Lung (tissue), 12 donors: ENCODE data around the gene MBP. TPM values are rescaled to one million over a fixed set of nuclear protein-coding genes. Genes with fewer than 3 reads are reported as not detected.
A peak's percentile ranks its signal among the peaks of the same experiment; 100 is the strongest.

ENCODE experiments used
- ATAC-seq: fragments of 200-7000 bp; cut with Tn5 transposase; one replicate; pipeline ENCODE4 v1.9.1; 2020; ENCODE audit warnings: moderate number of reproducible peaks; ENCODE audit not compliant: insufficient read depth, low FRiP score
- DNase-seq, 3 donors: peaks; one replicate each; pipeline ENCODE4 v3.0.0-alpha.2; 2013 to 2017
- H3K27ac ChIP-seq, 2 donors: one replicate each; pipeline ENCODE4 v1.5.1; 2013; ENCODE audit warnings: mild to moderate bottlenecking in 2 of 2, moderate library complexity in 2 of 2, control low read depth in 1 of 2, inconsistent platforms in 1 of 2, low read depth in 1 of 2, low read length in 1 of 2
- H3K27me3 ChIP-seq, 3 donors: one replicate each; pipeline ENCODE4 v1.5.1; 2013; ENCODE audit warnings: low read length in 2 of 3; ENCODE audit not compliant: control insufficient read depth in 3 of 3, insufficient read depth in 3 of 3
- H3K36me3 ChIP-seq, 4 donors: one replicate each; pipeline ENCODE4 v1.5.1; 2013; ENCODE audit warnings: low read length in 4 of 4, mild to moderate bottlenecking in 1 of 4, moderate library complexity in 1 of 4; ENCODE audit not compliant: control insufficient read depth in 4 of 4, insufficient read depth in 4 of 4
- H3K4me1 ChIP-seq, 5 donors: one replicate each; pipeline ENCODE4 v1.5.1; 2013; ENCODE audit warnings: low read length in 5 of 5, mild to moderate bottlenecking in 2 of 5, moderate library complexity in 1 of 5; ENCODE audit not compliant: control insufficient read depth in 5 of 5, insufficient read depth in 5 of 5
- H3K4me3 ChIP-seq: one replicate; pipeline ENCODE4 v1.5.1; 2013; ENCODE audit warnings: mild to moderate bottlenecking, control low read depth, moderate library complexity
- H3K9ac ChIP-seq, 2 donors: one replicate each; pipeline ENCODE4 v1.5.1; 2013; ENCODE audit warnings: low read length in 2 of 2, control low read depth in 1 of 2; ENCODE audit not compliant: insufficient read depth in 1 of 2
- H3K9me3 ChIP-seq, 4 donors: one replicate each; pipeline ENCODE4 v1.5.1; 2013; ENCODE audit warnings: low read length in 3 of 4, mild to moderate bottlenecking in 1 of 4, moderate library complexity in 1 of 4; ENCODE audit not compliant: control insufficient read depth in 4 of 4, insufficient read depth in 3 of 4
- CTCF ChIP-seq: IDR thresholded peaks from 2 replicates; pipeline ENCODE4 v1.5.1; 2012; ENCODE audit warnings: mild to moderate bottlenecking; ENCODE audit errors: control extremely low read depth, extremely low read depth
- WGBS, 2 donors: extraction: QIAGEN DNeasy Blood & Tissue Kit; methylation state at CpG; one replicate each; pipeline ENCODE4 v1.1.7; 2013; 5-methylcytosine and 5-hydroxymethylcytosine counted together
- polyA plus RNA-seq, 2 donors: library from polyadenylated mRNA; stranded (reverse); fragments of 200-250 nt; gene quantifications; one replicate each; pipeline ENCODE4 v1.2.1, GENCODE V29; 2013
- total RNA-seq, 2 donors: library from RNA; depleted of rRNA in 1 of 2; stranded (reverse); fragments of >200 nt in 1 of 2; gene quantifications; one replicate each; pipeline ENCODE4 v1.2.1, GENCODE V29; 2014 to 2021
- donor health status: control.
- donor health status: control.
- donor health status: Bipolar disorder and iron deficiency.
- donor health status: healthy.
- donor health status: DM: yes; HTN: yes; CAD: no.

Gene MBP
- total and polyA plus RNA-seq, 4 donors, result 15.6 to 64.1 (median 30.9) TPM

DNA sequence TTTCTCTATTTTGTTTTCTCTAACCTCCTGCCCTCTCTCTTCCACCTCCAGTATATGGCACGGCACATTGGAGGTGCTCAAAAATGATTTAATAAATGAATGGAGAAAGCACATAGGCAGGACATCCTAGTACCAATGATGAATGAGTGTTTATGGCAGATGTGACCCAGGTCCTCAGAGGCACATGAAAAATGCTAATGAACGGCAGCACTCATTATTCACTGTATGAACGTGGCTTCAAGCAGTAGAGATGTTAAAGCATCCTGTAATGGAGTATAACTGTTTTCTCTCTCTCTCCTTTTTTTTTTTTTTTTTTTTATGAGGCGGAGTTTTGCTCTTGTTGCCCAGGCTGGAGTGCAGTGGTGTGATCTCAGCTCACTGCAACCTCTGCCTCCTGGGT lies 72.4 kb downstream of the MBP start:
- DNase-seq (no peak), ATAC-seq (no peak)
- H3K27me3 ChIP-seq, result no peaks in the 10 kb centered on the region
- H3K27ac ChIP-seq, result no peak overlapping the region
- H3K36me3 ChIP-seq, result peaks cover 0 to 5% (median 0%) of the 10 kb centered on the region in 4 donors
- H3K4me3 ChIP-seq, result no peak overlapping the region
- no peaks in the 10 kb centered on the region for H3K9me3 ChIP-seq
- peaks cover 0 to 26% (median 18%) of the 10 kb centered on the region in 5 donors for H3K4me1 ChIP-seq
- 84 to 89% methylated on average over 4 of the region's 4 CpGs for WGBS, 2 donors
- H3K9ac ChIP-seq, result no peak overlapping the region
- no peak for TF ChIP-seq CTCF

DNA sequence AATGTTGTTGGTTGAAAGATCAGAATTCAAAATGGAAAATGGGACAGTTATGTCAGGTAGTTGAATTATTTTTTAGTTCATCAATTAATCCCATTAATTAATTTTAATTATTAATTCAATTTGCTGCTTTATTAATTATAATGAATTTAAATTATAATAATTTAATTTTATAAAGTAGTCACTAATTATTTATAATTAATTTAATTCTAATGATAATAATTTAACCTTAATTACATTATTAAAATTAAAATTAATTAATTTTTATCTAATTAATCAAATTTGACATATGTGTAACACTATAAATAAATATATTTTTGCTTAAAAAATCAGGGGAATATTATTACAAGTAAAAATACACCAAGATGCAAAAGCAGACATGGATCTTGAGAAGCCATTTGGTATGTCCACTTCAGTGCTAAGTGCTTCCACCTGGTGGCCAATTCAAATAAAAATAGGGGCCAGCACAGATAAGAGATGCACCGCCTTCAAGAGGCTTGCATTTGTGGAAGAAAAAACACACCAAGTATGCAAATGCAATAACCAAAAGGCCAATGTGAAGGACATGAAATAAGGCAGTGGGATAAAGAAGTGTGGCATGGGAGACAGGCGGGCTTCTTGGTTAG lies 73.2 kb downstream of the MBP start:
- DNase-seq (peak in 2 of 3 donors; percentile 57 to 62), ATAC-seq (no peak)
- H3K9me3 ChIP-seq, result no peaks in the 10 kb centered on the region
- TF ChIP-seq CTCF, result no peak
- no peak overlapping the region for H3K27ac ChIP-seq
- H3K9ac ChIP-seq, result no peak overlapping the region
- H3K27me3 ChIP-seq, result no peaks in the 10 kb centered on the region
- H3K4me1 ChIP-seq, result peaks cover 0 to 34% (median 21%) of the 10 kb centered on the region in 5 donors
- H3K36me3 ChIP-seq, result peaks cover 0 to 4% (median 0%) of the 10 kb centered on the region in 4 donors
- no peak overlapping the region for H3K4me3 ChIP-seq
- WGBS, 2 donors, result 79 to 89% methylated on average over 2 of the region's 2 CpGs

DNA sequence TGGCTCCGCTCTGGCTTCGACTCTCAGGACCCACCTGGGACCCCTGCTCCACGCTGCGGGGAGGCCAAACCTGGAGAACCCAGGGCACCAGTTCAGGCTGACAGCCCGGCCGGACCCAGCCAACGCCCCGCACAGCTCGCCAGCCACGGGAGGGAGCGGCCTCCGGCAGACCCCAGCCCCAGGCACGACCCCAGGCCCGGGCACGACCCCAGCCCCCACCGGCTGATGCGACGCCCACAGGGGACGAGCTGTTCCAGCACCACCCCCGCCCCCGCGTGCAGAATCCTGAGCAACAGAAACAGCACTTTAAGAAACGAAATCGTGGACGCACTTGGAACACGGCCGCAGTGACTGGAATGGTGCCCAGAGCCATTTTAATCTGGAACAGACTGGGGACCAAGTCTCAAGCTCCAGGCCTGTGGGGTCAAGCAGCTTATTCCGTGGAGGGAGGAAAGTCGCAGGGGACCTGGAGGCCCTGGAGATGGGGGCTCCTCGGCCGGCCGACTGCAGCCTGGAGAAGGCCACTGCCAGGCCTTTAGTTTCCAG lies 74.2 kb downstream of the MBP start:
- Histone ChIP-seq H3K4me1 (peaks cover 0 to 37% (median 23%) of the 10 kb centered on the region in 5 donors), H3K27ac (no peak overlapping the region), H3K36me3 (peaks cover 0 to 3% (median 0%) of the 10 kb centered on the region in 4 donors), H3K27me3 (no peaks in the 10 kb centered on the region), H3K9me3 (no peaks in the 10 kb centered on the region), H3K9ac (no peak overlapping the region), H3K4me3 (no peak overlapping the region)
- no peak for TF ChIP-seq CTCF
- DNase-seq (peak; percentile 67 to 84 (median 71)), ATAC-seq (no peak)
- 83 to 87% methylated on average over 32 of the region's 32 CpGs for WGBS, 2 donors

- TF ChIP-seq CTCF, result no peak
- no peaks in the 10 kb centered on the region for H3K36me3 ChIP-seq
- 37 to 43% methylated on average over 5 of the region's 5 CpGs for WGBS, 2 donors
- no peak overlapping the region for H3K9ac ChIP-seq
- H3K9me3 ChIP-seq, result no peaks in the 10 kb centered on the region
- H3K4me3 ChIP-seq, result no peak overlapping the region
- H3K27ac ChIP-seq, result peak overlapping the region in 1 of 2 donors; percentile 90
- ATAC-seq, result peak; percentile 2
- DNase-seq, result no peak
- peaks cover 0 to 37% (median 23%) of the 10 kb centered on the region in 5 donors for H3K4me1 ChIP-seq
- H3K27me3 ChIP-seq, result no peaks in the 10 kb centered on the region
These were observed 75.6 kb downstream of the MBP start for GRCh38 chr18:77057006-77057395.
